ENCODE data around the gene KCNQ1. TPM values are rescaled to one million over a fixed set of nuclear protein-coding genes. Genes with fewer than 3 reads are reported as not detected.
A peak's percentile ranks its signal among the peaks of the same experiment; 100 is the strongest.

KCNQ1 gene
- total and polyA plus RNA-seq, 2 donors (not counting 1 experiment from before 2014, with no cell fraction given), result not detected

DNA sequence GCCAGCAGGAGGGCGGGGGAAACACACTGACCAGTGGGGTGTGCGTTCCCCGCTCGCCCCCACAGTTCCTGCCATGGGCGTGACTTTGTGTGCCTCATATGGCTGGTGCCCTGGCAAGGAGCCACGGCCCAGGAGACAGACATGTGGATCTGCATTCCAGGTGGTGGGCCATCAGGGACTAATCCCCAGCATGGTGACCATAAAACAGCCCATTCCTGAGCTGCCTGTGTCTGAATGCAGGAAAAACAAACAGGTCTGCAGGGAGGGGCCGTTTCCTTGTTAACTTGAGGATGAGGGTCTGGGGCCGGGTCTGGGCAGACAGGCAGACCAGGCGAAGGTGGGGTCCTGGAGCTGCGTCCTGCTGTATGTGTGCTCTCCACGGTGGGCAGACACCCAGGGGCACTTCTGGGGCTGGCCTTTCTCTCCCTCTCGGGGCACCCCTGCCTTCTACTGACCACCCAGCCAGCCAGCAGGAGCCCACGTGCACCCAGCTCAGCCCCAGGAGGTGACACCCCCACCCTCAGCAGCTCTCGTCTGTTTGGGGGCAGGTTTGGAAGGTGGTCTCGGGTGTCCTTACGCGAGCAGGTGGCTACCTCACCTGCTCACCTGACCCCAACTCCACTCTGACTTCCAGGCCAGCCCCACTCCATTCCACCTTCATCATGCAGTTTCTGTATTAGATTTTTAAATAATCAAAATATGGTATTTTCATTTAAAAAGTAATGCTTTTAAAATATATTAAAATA is 134.7 kb downstream of the KCNQ1 start:
- peak in 1 of 2 donors; percentile 2 for DNase-seq (ENCODE audit: low read depth in 2 of 2)
- no peaks in the 10 kb centered on the region for H3K36me3 ChIP-seq (ENCODE audit: control insufficient read depth, insufficient read depth, low read length)
- no peaks in the 10 kb centered on the region for H3K27me3 ChIP-seq (ENCODE audit: control insufficient read depth, insufficient read depth, low read length)
- no peak overlapping the region for H3K9ac ChIP-seq (ENCODE audit: insufficient read depth, low read length)
- H3K4me2 ChIP-seq (ENCODE audit: extremely low read depth, insufficient read depth, low read length), result no peak overlapping the region
- H4K20me1 ChIP-seq (ENCODE audit: control insufficient read depth, extremely low read depth, insufficient read depth, low read length), result no peaks in the 10 kb centered on the region
- no peak for TF ChIP-seq CTCF (conservative IDR thresholded peaks at IDR 0.05 in 1 of 2, IDR thresholded peaks at IDR 0.05 in 1 of 2; ENCODE audit: low read depth in 1 of 2, low read length in 2 of 2)
- TF ChIP-seq EZH2 (IDR thresholded peaks at IDR 0.05; ENCODE audit: low read length, missing control alignments), result no peak
- H3K9me3 ChIP-seq (ENCODE audit: control insufficient read depth, insufficient read depth, low read depth, low read length), result no peaks in the 10 kb centered on the region
- H3K79me2 ChIP-seq (ENCODE audit: control insufficient read depth, insufficient read depth, low read length), result no peaks in the 10 kb centered on the region
- H3K27ac ChIP-seq (ENCODE audit: insufficient read depth, low read length), result no peak overlapping the region
- H3K4me1 ChIP-seq (ENCODE audit: control insufficient read depth, extremely low read depth, insufficient read depth, low read length), result no peaks in the 10 kb centered on the region
- H3K4me3 ChIP-seq (replicated peaks in 1 of 4; ENCODE audit: control extremely low read depth in 1 of 4, insufficient read depth in 1 of 4, low read depth in 3 of 4, low read length in 4 of 4), result no peak overlapping the region
- H2AFZ ChIP-seq (ENCODE audit: low read length), result no peak overlapping the region

- no peak overlapping the region for H3K4me2 ChIP-seq (ENCODE audit: extremely low read depth, insufficient read depth, low read length)
- H3K9me3 ChIP-seq (ENCODE audit: control insufficient read depth, insufficient read depth, low read depth, low read length), result no peaks in the 10 kb centered on the region
- H3K79me2 ChIP-seq (ENCODE audit: control insufficient read depth, insufficient read depth, low read length), result no peaks in the 10 kb centered on the region
- DNase-seq (ENCODE audit: low read depth in 2 of 2), result no peak
- H3K27me3 ChIP-seq (ENCODE audit: control insufficient read depth, insufficient read depth, low read length), result no peaks in the 10 kb centered on the region
- no peak overlapping the region for H3K27ac ChIP-seq (ENCODE audit: insufficient read depth, low read length)
- H2AFZ ChIP-seq (ENCODE audit: low read length), result no peak overlapping the region
- no peaks in the 10 kb centered on the region for H3K4me1 ChIP-seq (ENCODE audit: control insufficient read depth, extremely low read depth, insufficient read depth, low read length)
- no peaks in the 10 kb centered on the region for H3K36me3 ChIP-seq (ENCODE audit: control insufficient read depth, insufficient read depth, low read length)
- no peak overlapping the region for H3K9ac ChIP-seq (ENCODE audit: insufficient read depth, low read length)
- H4K20me1 ChIP-seq (ENCODE audit: control insufficient read depth, extremely low read depth, insufficient read depth, low read length), result no peaks in the 10 kb centered on the region
- no peak overlapping the region for H3K4me3 ChIP-seq (replicated peaks in 1 of 4; ENCODE audit: control extremely low read depth in 1 of 4, insufficient read depth in 1 of 4, low read depth in 3 of 4, low read length in 4 of 4)
- TF ChIP-seq CTCF (conservative IDR thresholded peaks at IDR 0.05 in 1 of 2, IDR thresholded peaks at IDR 0.05 in 1 of 2; ENCODE audit: low read depth in 1 of 2, low read length in 2 of 2) (no peak), EZH2 (IDR thresholded peaks at IDR 0.05; ENCODE audit: low read length, missing control alignments) (no peak)
Observed at GRCh38 chr11:2580061-2580421, 135.2 kb downstream of the KCNQ1 start.

DNA sequence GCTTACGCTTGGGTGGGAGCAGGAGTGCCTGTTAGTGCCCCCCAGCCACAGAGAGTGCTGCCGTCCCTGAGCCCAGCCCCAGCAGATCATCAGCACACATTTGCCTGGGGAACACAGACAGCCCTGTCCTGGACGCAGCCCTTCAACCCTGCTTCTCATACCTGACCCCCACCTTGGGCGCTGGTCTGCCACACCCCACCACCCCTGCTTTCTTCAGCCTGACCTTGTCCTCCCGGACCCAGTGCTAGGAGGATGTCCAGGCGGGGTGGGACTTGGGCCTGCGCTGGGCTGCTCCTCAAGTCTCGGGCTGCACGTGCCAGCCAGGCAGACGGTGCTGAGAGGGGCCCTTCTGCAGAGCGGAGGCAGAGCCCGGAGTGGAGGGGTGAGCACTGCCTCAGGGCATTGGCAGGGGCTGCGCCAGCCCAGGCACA is 135.8 kb downstream of the KCNQ1 start:
- Histone ChIP-seq H2AFZ (ENCODE audit: low read length) (no peak overlapping the region), H3K27ac (ENCODE audit: insufficient read depth, low read length) (no peak overlapping the region), H3K79me2 (ENCODE audit: control insufficient read depth, insufficient read depth, low read length) (no peaks in the 10 kb centered on the region), H3K4me3 (replicated peaks in 1 of 4; ENCODE audit: control extremely low read depth in 1 of 4, insufficient read depth in 1 of 4, low read depth in 3 of 4, low read length in 4 of 4) (no peak overlapping the region), H3K36me3 (ENCODE audit: control insufficient read depth, insufficient read depth, low read length) (no peaks in the 10 kb centered on the region), H3K27me3 (ENCODE audit: control insufficient read depth, insufficient read depth, low read length) (no peaks in the 10 kb centered on the region), H3K9ac (ENCODE audit: insufficient read depth, low read length) (no peak overlapping the region), H3K4me2 (ENCODE audit: extremely low read depth, insufficient read depth, low read length) (no peak overlapping the region), H3K9me3 (ENCODE audit: control insufficient read depth, insufficient read depth, low read depth, low read length) (no peaks in the 10 kb centered on the region), H3K4me1 (ENCODE audit: control insufficient read depth, extremely low read depth, insufficient read depth, low read length) (no peaks in the 10 kb centered on the region), H4K20me1 (ENCODE audit: control insufficient read depth, extremely low read depth, insufficient read depth, low read length) (no peaks in the 10 kb centered on the region)
- DNase-seq (ENCODE audit: low read depth in 2 of 2), result no peak
- TF ChIP-seq EZH2 (IDR thresholded peaks at IDR 0.05; ENCODE audit: low read length, missing control alignments) (no peak), CTCF (conservative IDR thresholded peaks at IDR 0.05 in 1 of 2, IDR thresholded peaks at IDR 0.05 in 1 of 2; ENCODE audit: low read depth in 1 of 2, low read length in 2 of 2) (no peak)

All from fibroblast of lung (primary cell).